GM18873 (cell line): ENCODE results near the gene ARHGEF11.

Experiments used
- ATAC-seq: cut with Tn5 transposase; IDR thresholded peaks from one replicate; pipeline ENCODE4 v1.9.1; 2021; ENCODE audit warnings: mild to moderate bottlenecking, moderate library complexity, moderate number of reproducible peaks; ENCODE audit not compliant: unreplicated experiment, low FRiP score

ARHGEF11 gene

GRCh38 chr1:157004806-157005205, 40.7 kb downstream of the ARHGEF11 start:
- ATAC-seq: no peak

GRCh38 chr1:157004327-157004726, 41.2 kb downstream of the ARHGEF11 start:
- ATAC-seq: no peak

- no peak for ATAC-seq
These were observed 44.2 kb downstream of the ARHGEF11 start for GRCh38 chr1:157001304-157001703.

- no peak for ATAC-seq
These were observed 44.9 kb downstream of the ARHGEF11 start for GRCh38 chr1:157000686-157001085.

GRCh38 chr1:156999596-157000320, 45.8 kb downstream of the ARHGEF11 start:
- no peak for ATAC-seq

- no peak for ATAC-seq
These were observed 46.6 kb downstream of the ARHGEF11 start for GRCh38 chr1:156998840-156999500.

- ATAC-seq: no peak
These were observed 47.2 kb downstream of the ARHGEF11 start for GRCh38 chr1:156998301-156998700.

GRCh38 chr1:156995412-156995811, 50.1 kb downstream of the ARHGEF11 start:
- no peak for ATAC-seq

GRCh38 chr1:156994277-156994676, 51.3 kb downstream of the ARHGEF11 start:
- ATAC-seq: no peak

- no peak for ATAC-seq
These were observed 52.0 kb downstream of the ARHGEF11 start for GRCh38 chr1:156993426-156994147.

- no peak for ATAC-seq
These were observed 53.3 kb downstream of the ARHGEF11 start for GRCh38 chr1:156992215-156992614.

GRCh38 chr1:156987715-156988114, 57.8 kb downstream of the ARHGEF11 start:
- no peak for ATAC-seq

- no peak for ATAC-seq
These were observed 65.0 kb downstream of the ARHGEF11 start for GRCh38 chr1:156980551-156980950.

GRCh38 chr1:156975084-156975483, 70.5 kb downstream of the ARHGEF11 start:
- no peak for ATAC-seq

GRCh38 chr1:156973417-156973816, 72.1 kb downstream of the ARHGEF11 start:
- ATAC-seq: no peak

GRCh38 chr1:156970017-156970416, 75.5 kb downstream of the ARHGEF11 start:
- ATAC-seq: no peak

GRCh38 chr1:156969496-156969895, 76.0 kb downstream of the ARHGEF11 start:
- no peak for ATAC-seq

GRCh38 chr1:156964441-156964840, 81.1 kb downstream of the ARHGEF11 start:
- no peak for ATAC-seq

- no peak for ATAC-seq
These were observed 81.9 kb downstream of the ARHGEF11 start for GRCh38 chr1:156963621-156964020.

GRCh38 chr1:156961709-156962108, 83.8 kb downstream of the ARHGEF11 start:
- no peak for ATAC-seq

GRCh38 chr1:156959925-156960324, 85.6 kb downstream of the ARHGEF11 start:
- no peak for ATAC-seq
